Liver (tissue), 9 donors: ENCODE results near the gene SERPINE1. TPM values are rescaled to one million over a fixed set of nuclear protein-coding genes. Genes with fewer than 3 reads are reported as not detected.

Experiments
- DNase-seq: peaks from one replicate; pipeline ENCODE4 v3.0.0-alpha.2; 2017; ENCODE audit warnings: low spot score
- H3K27ac ChIP-seq, 2 donors: one replicate each; pipeline ENCODE4 v1.7.0; 2013; ENCODE audit warnings: inconsistent platforms in 2 of 2, low read length in 2 of 2, control low read depth in 1 of 2, low read depth in 1 of 2, mild to moderate bottlenecking in 1 of 2
- H3K27me3 ChIP-seq, 4 donors: one replicate each; pipeline versions ENCODE4 v1.6.1 to v1.7.0; 2013; ENCODE audit warnings: low read length in 3 of 4, inconsistent platforms in 1 of 4, mild to moderate bottlenecking in 1 of 4, moderate library complexity in 1 of 4; ENCODE audit not compliant: control insufficient read depth in 4 of 4, insufficient read depth in 4 of 4
- H3K36me3 ChIP-seq, 4 donors: one replicate each; pipeline versions ENCODE4 v1.6.1 to v1.7.0; 2013; ENCODE audit warnings: low read length in 3 of 4, mild to moderate bottlenecking in 3 of 4, low read depth in 1 of 4, moderate library complexity in 1 of 4; ENCODE audit not compliant: control insufficient read depth in 4 of 4, insufficient read depth in 3 of 4
- H3K4me1 ChIP-seq, 4 donors: one replicate each; pipeline versions ENCODE4 v1.6.1 to v1.7.0; 2013; ENCODE audit warnings: low read length in 3 of 4, mild to moderate bottlenecking in 3 of 4, moderate library complexity in 1 of 4; ENCODE audit not compliant: control insufficient read depth in 4 of 4, insufficient read depth in 4 of 4
- H3K4me3 ChIP-seq, 3 donors: one replicate each; pipeline versions ENCODE4 v1.6.1 to v1.7.0; 2013; ENCODE audit warnings: low read length in 3 of 3, control low read depth in 1 of 3, low read depth in 1 of 3, mild to moderate bottlenecking in 1 of 3
- H3K9ac ChIP-seq, 2 donors: one replicate each; pipeline ENCODE4 v1.7.0; 2013; ENCODE audit warnings: low read length in 2 of 2, mild to moderate bottlenecking in 2 of 2, moderate library complexity in 2 of 2, control low read depth in 1 of 2, low read depth in 1 of 2
- H3K9me3 ChIP-seq, 4 donors: one replicate each; pipeline versions ENCODE4 v1.6.1 to v1.7.0; 2013; ENCODE audit warnings: low read length in 3 of 4; ENCODE audit not compliant: control insufficient read depth in 4 of 4
- EGR1 ChIP-seq, 2 donors: IDR thresholded peaks; 2 replicates each; pipeline ENCODE4 v1.6.1; 2016 to 2018; ENCODE audit warnings: antibody characterized with exemption in 2 of 2, low read depth in 2 of 2
- FOXA1 ChIP-seq: IDR thresholded peaks from 2 replicates; pipeline ENCODE4 v1.6.1; 2016; ENCODE audit warnings: antibody characterized with exemption
- FOXA2 ChIP-seq: IDR thresholded peaks from 2 replicates; pipeline ENCODE4 v1.6.1; 2016; ENCODE audit warnings: antibody characterized with exemption
- MAX ChIP-seq: IDR thresholded peaks from 2 replicates; pipeline ENCODE4 v1.6.1; 2016; ENCODE audit warnings: antibody characterized with exemption
- NR2F2 ChIP-seq: IDR thresholded peaks from 2 replicates; pipeline ENCODE4 v1.6.1; 2016; ENCODE audit warnings: antibody characterized with exemption
- REST ChIP-seq: IDR thresholded peaks from 2 replicates; pipeline ENCODE4 v1.6.1; 2016; ENCODE audit warnings: antibody characterized with exemption, mild to moderate bottlenecking
- RXRA ChIP-seq, 2 donors: IDR thresholded peaks; 2 replicates each; pipeline ENCODE4 v1.6.1; 2017 to 2018; ENCODE audit warnings: antibody characterized with exemption in 2 of 2, mild to moderate bottlenecking in 1 of 2
- SP1 ChIP-seq: IDR thresholded peaks from 2 replicates; pipeline ENCODE4 v1.6.1; 2018; ENCODE audit warnings: antibody characterized with exemption, mild to moderate bottlenecking
- TAF1 ChIP-seq: conservative IDR thresholded peaks from 2 replicates; pipeline ENCODE4 v1.6.1; 2016; ENCODE audit warnings: antibody characterized with exemption, mild to moderate bottlenecking
- YY1 ChIP-seq: IDR thresholded peaks from 2 replicates; pipeline ENCODE4 v1.6.1; 2016; ENCODE audit warnings: antibody characterized with exemption, mild to moderate bottlenecking
- ZBTB33 ChIP-seq: IDR thresholded peaks from 2 replicates; pipeline ENCODE4 v1.6.1; 2016; ENCODE audit warnings: antibody characterized with exemption
- WGBS: extraction: QIAGEN DNeasy Blood & Tissue Kit; methylation state at CpG from one replicate; pipeline ENCODE4 v1.1.7; 2013; 5-methylcytosine and 5-hydroxymethylcytosine counted together
- polyA plus RNA-seq, 2 donors: library from polyadenylated mRNA; stranded (reverse) in 1 of 2; unstranded in 1 of 2; fragments of 200-250 nt in 1 of 2; fragments of >200 nt in 1 of 2; fragmentation: Nextera tagmentation in 1 of 2; extraction: Ambion mirVana in 1 of 2; gene quantifications; one replicate each; pipeline versions ENCODE4 v1.2.1 to v1.2.3, GENCODE V29; 2013 to 2015
- total RNA-seq, 2 donors: library from RNA; depleted of rRNA; stranded (reverse); fragments of >200 nt; gene quantifications; one replicate each; pipeline ENCODE4 v1.2.3, GENCODE V29; 2014
- donor health status: healthy.
- donor health status: healthy.
- donor health status: healthy.
- donor health status: healthy.
- donor health status: healthy.

Gene SERPINE1
- total and polyA plus RNA-seq, 4 donors = 0.93 to 18.6 (median 8.0) TPM

- TF ChIP-seq RXRA (IDR thresholded peaks at IDR 0.05) = no peak
- TF ChIP-seq REST = no peak
- TF ChIP-seq SP1 = no peak
- TF ChIP-seq FOXA2 = no peak
- no peak for TF ChIP-seq ZBTB33
- no peak for TF ChIP-seq NR2F2
- TF ChIP-seq EGR1 (IDR thresholded peaks at IDR 0.05; ENCODE audit: low read depth in 2 of 2) = no peak
- no peak overlapping the region for H3K4me3 ChIP-seq
- DNase-seq = no peak
- no peaks in the 10 kb centered on the region for H3K27me3 ChIP-seq
- no peak overlapping the region for H3K27ac ChIP-seq
- H3K9ac ChIP-seq = no peak overlapping the region
- H3K9me3 ChIP-seq = no peaks in the 10 kb centered on the region
- peaks cover 2 to 5% (median 4%) of the 10 kb centered on the region in 4 donors for H3K36me3 ChIP-seq
- WGBS = 95% methylated on average over 4 of the region's 4 CpGs
- H3K4me1 ChIP-seq = peaks cover 0 to 12% (median 10%) of the 10 kb centered on the region in 4 donors
Observed at GRCh38 chr7:101140746-101141382, 14.0 kb downstream of the SERPINE1 start.

GRCh38 chr7:101151908-101152651 lies 25.2 kb downstream of the SERPINE1 start:
- 66% methylated on average over 2 of the region's 2 CpGs for WGBS
- DNase-seq = no peak
- H3K4me3 ChIP-seq = no peak overlapping the region
- no peak overlapping the region for H3K9ac ChIP-seq
- no peaks in the 10 kb centered on the region for H3K27me3 ChIP-seq
- H3K36me3 ChIP-seq = no peaks in the 10 kb centered on the region
- no peaks in the 10 kb centered on the region for H3K9me3 ChIP-seq
- TF ChIP-seq TAF1 (no peak), FOXA1 (no peak), YY1 (no peak), MAX (no peak)
- H3K27ac ChIP-seq = no peak overlapping the region
- peaks cover 2 to 18% (median 12%) of the 10 kb centered on the region in 4 donors for H3K4me1 ChIP-seq
